ENCODE measurements around the gene USP50. TPM values are rescaled to one million over a fixed set of nuclear protein-coding genes. Genes with fewer than 3 reads are reported as not detected.
A peak's percentile ranks its signal among the peaks of the same experiment; 100 is the strongest.

The USP50 gene
- total RNA-seq (2016; rRNA removed; fragmentation: Illumina TruSeq; extraction: Trizol) (0.56 and 0.86 TPM in 2 replicates), polyA plus RNA-seq (2011; rRNA removed) (not detected in 2 replicates), polyA minus RNA-seq (2011; rRNA and poly(A)+ RNA removed; ENCODE audit: low replicate concordance) (not detected in 2 replicates), Bru-seq, nascent RNA (percentile 35 among the genes with signal in this experiment), BruChase-seq, experiment 1, labeled RNA remaining after a 6-hour chase (percentile 47 among the genes with signal in this experiment), BruChase-seq, experiment 2, labeled RNA remaining after a 2-hour chase (percentile 57 among the genes with signal in this experiment)
- 1.1 and 1.9 TPM in 2 replicates for total RNA-seq (2016; cell fraction: cytosol; rRNA removed; fragmentation: Illumina TruSeq; extraction: Trizol; ENCODE audit: low read depth)
- total RNA-seq (2016; cell fraction: insoluble cytoplasmic fraction; rRNA removed; fragmentation: Illumina TruSeq; extraction: Trizol) = 0.24 and 0.65 TPM in 2 replicates
- total RNA-seq (2016; cell fraction: membrane; rRNA removed; fragmentation: Illumina TruSeq; extraction: Trizol) = 0.37 and 0.38 TPM in 2 replicates
- 0.71 TPM in 1 of 2 replicates, not detected in the other for total RNA-seq (2016; cell fraction: nucleus; rRNA removed; fragmentation: Illumina TruSeq; extraction: Trizol)
- polyA plus RNA-seq (2011; cell fraction: cytosol; rRNA removed) = not detected in 2 replicates
- polyA plus RNA-seq (2011; cell fraction: nucleus; rRNA removed) = not detected in 2 replicates
- not detected in 2 replicates for polyA plus RNA-seq (2012)
- not detected in 2 replicates for polyA plus RNA-seq (2016; cell fraction: cytosol; fragmentation: Illumina TruSeq; extraction: Trizol; ENCODE audit: low read depth)
- not detected in 2 replicates for polyA plus RNA-seq (2016; cell fraction: insoluble cytoplasmic fraction; fragmentation: Illumina TruSeq; extraction: Trizol; ENCODE audit: low read depth)
- not detected in 2 replicates for polyA plus RNA-seq (2016; cell fraction: membrane; fragmentation: Illumina TruSeq; extraction: Trizol; ENCODE audit: low read depth)
- 0.56 and 0.85 TPM in 2 replicates for polyA plus RNA-seq (2016; cell fraction: nucleus; fragmentation: Illumina TruSeq; extraction: Trizol; ENCODE audit: insufficient read depth, low read depth)
- not detected in 2 replicates for polyA minus RNA-seq (2011; cell fraction: cytosol; rRNA and poly(A)+ RNA removed)
- 0.64 and 1.2 TPM in 2 replicates for polyA minus RNA-seq (2011; cell fraction: nucleus; rRNA and poly(A)+ RNA removed)
- long read RNA-seq, experiment 1 = 0 reads
- long read RNA-seq, experiment 2 = 0 reads

GRCh38 chr15:50546566-50546965, at the start of gene USP50:
TSS of gene USP50 (minus strand) at chr15:50546666. CDS start at chr15:50546525, 141 bp downstream.
- Histone ChIP-seq H3K9me3 (ENCODE audit: low read length) (no peaks in the 10 kb centered on the region), H2AFZ (ENCODE audit: low read length) (no peak within 1 kb of the TSS), H3K36me3 (replicated peaks in 1 of 2; ENCODE audit: control insufficient read depth in 1 of 2, insufficient read depth in 2 of 2, low read length in 2 of 2) (no peaks in the 10 kb centered on the region), H3K27me3 (ENCODE audit: control insufficient read depth in 1 of 2, insufficient read depth in 2 of 2, low read length in 2 of 2) (no peaks in the 10 kb centered on the region; a peak in 1 of 5 replicates), H4K20me1 (ENCODE audit: insufficient read depth, low read length) (no peaks in the 10 kb centered on the region), H3K4me3 (replicated peaks in 1 of 3; ENCODE audit: insufficient read depth in 1 of 3, low read depth in 2 of 3, low read length in 3 of 3) (no peak within 1 kb of the TSS), H3K9ac (ENCODE audit: insufficient read depth, low read depth, low read length) (no peak within 1 kb of the TSS), H3K4me2 (ENCODE audit: low read depth, low read length) (no peak within 1 kb of the TSS), H3K4me1 (ENCODE audit: insufficient read depth, low read length) (peaks cover 24% of the 10 kb centered on the region), H3K79me2 (ENCODE audit: insufficient read depth, low read length) (no peaks in the 10 kb centered on the region), H3K27ac (ENCODE audit: extremely low read length, insufficient read depth, low read length) (no peak within 1 kb of the TSS)
- TF ChIP-seq TEAD2 (CRISPR knock-in tag; IDR thresholded peaks at IDR 0.05) (no peak), CSRNP1 (CRISPR knock-in tag; IDR thresholded peaks at IDR 0.05) (no peak), ELK4 (CRISPR knock-in tag; IDR thresholded peaks at IDR 0.05; ENCODE audit: borderline replicate concordance) (no peak), NFATC3 (CRISPR knock-in tag; IDR thresholded peaks at IDR 0.05) (no peak), MTA1 (CRISPR knock-in tag; IDR thresholded peaks at IDR 0.05; ENCODE audit: borderline replicate concordance) (no peak), ZBTB44 (CRISPR knock-in tag; IDR thresholded peaks at IDR 0.05) (no peak), PHF21A (CRISPR knock-in tag; IDR thresholded peaks at IDR 0.05) (no peak), HOXA7 (CRISPR knock-in tag; IDR thresholded peaks at IDR 0.05) (no peak), PPARG (CRISPR knock-in tag; conservative IDR thresholded peaks at IDR 0.05) (no peak), FOXJ3 (CRISPR knock-in tag; IDR thresholded peaks at IDR 0.05; ENCODE audit: borderline replicate concordance) (no peak), ZBTB33 (CRISPR knock-in tag; IDR thresholded peaks at IDR 0.05) (no peak), MYC (CRISPR knock-in tag; IDR thresholded peaks at IDR 0.05; ENCODE audit: borderline replicate concordance) (no peak), AHR (CRISPR knock-in tag; IDR thresholded peaks at IDR 0.05) (no peak), ZMYM4 (CRISPR knock-in tag; IDR thresholded peaks at IDR 0.05) (no peak)
- FAIRE-seq = no peak
- intact Hi-C loops (cut with micrococcal nuclease; ENCODE audit: unreplicated experiment) (no loop called here), in situ Hi-C loops (cut with HindIII; ENCODE audit: extremely low pct_ligation_motif_present, low pct_unique_long_range_greater_than_20kb) (no loop called here)
- CTCF ChIA-PET (ENCODE audit: low intra/inter-chr PET ratio, low total read pairs) = no interaction called here
- BruUV-seq (replicated peaks) = no TSS peak
- POLR2A ChIA-PET = no interaction called here
- 89% methylated on average over 5 of the region's 5 CpGs for WGBS (ENCODE audit: low lambda C conversion rate)
- no peak for ATAC-seq
- DNase-seq (ENCODE audit: low spot score) = no peak
